Adrenal gland (tissue), 12 donors: ENCODE data around the gene C16orf90. TPM values are rescaled to one million over a fixed set of nuclear protein-coding genes. Genes with fewer than 3 reads are reported as not detected.

ENCODE experiments used
- DNase-seq, 7 donors: peaks; one replicate each; pipeline ENCODE4 v3.0.0-alpha.2; 2019 to 2020
- H3K27ac ChIP-seq, 5 donors: fragments of 200-600 bp; sonication (generic) in 4 of 5; 1 replicate in 3 of 5; 2 replicates in 2 of 5; pipeline versions ENCODE4 v1.5.1 to v1.8.0; 2016 to 2020; ENCODE audit warnings: mild to moderate bottlenecking in 1 of 5
- H3K27me3 ChIP-seq: fragments of 200-600 bp; 2 replicates; pipeline ENCODE4 v1.8.0; 2021
- H3K36me3 ChIP-seq, 2 donors: fragments of 200-600 bp; replicated peaks in 1 of 2; 1 replicate in 1 of 2; 2 replicates in 1 of 2; pipeline versions ENCODE4 v1.5.1 to v1.8.0; 2018 to 2022
- H3K4me1 ChIP-seq, 2 donors: fragments of 200-600 bp; replicated peaks in 1 of 2; 1 replicate in 1 of 2; 2 replicates in 1 of 2; pipeline versions ENCODE4 v1.5.1 to v1.8.0; 2018 to 2021
- H3K4me3 ChIP-seq, 4 donors: fragments of 200-600 bp; sonication (generic) in 3 of 4; one replicate each; pipeline ENCODE4 v1.5.1; 2016 to 2018
- H3K9me3 ChIP-seq, 3 donors: fragments of 200-600 bp; sonication (generic) in 1 of 3; replicated peaks in 1 of 3; 1 replicate in 2 of 3; 2 replicates in 1 of 3; pipeline versions ENCODE4 v1.5.1 to v1.8.0; 2016 to 2021
- CTCF ChIP-seq, 6 experiments: fragments of 450-650 bp in 4 of 6; fragments of 200-600 bp in 2 of 6; sonication (generic) in 1 of 6; IDR thresholded peaks; 1 replicate in 5 of 6; 2 replicates in 1 of 6; pipeline versions ENCODE4 v1.5.1 to v1.8.0; 2016 to 2021; ENCODE audit warnings: antibody characterized with exemption in 6 of 6, mild to moderate bottlenecking in 2 of 6, moderate library complexity in 1 of 6
- POLR2A ChIP-seq, 2 donors: fragments of 450-650 bp; IDR thresholded peaks; one replicate each; pipeline ENCODE4 v1.6.1; 2017; ENCODE audit warnings: antibody characterized with exemption in 2 of 2, mild to moderate bottlenecking in 2 of 2, moderate library complexity in 1 of 2
- WGBS, 4 donors: extraction: QIAGEN DNeasy Blood & Tissue Kit in 2 of 4; methylation state at CpG; one replicate each; pipeline versions ENCODE4 v1.1.5 to v1.1.7; 2013 to 2017; 5-methylcytosine and 5-hydroxymethylcytosine counted together
- intact Hi-C, 2 donors: fragments of 100-400 bp; cut with DNase I; formaldehyde crosslinking; loops; one replicate each; pipeline versions ENCODE4 v1.14.1 to v1.15.0; 2022 to 2023
- polyA plus RNA-seq, 3 donors: library from polyadenylated mRNA; stranded (reverse); fragments of 200-250 nt in 2 of 3; fragments of 350-450 nt in 1 of 3; fragmentation: Illumina TruSeq in 1 of 3; extraction: RNeasy Lipid Tissue Mini Kit (QIAGEN cat#74804) in 1 of 3; gene quantifications; one replicate each; pipeline ENCODE4 v1.2.3, GENCODE V29; 2013 to 2014
- total RNA-seq, 9 donors: library from RNA; depleted of rRNA in 4 of 9; stranded (reverse); fragments of >200 nt in 4 of 9; fragments of 120-200 nt in 1 of 9; fragmentation: NEBNext Ultra II Directional in 1 of 9; extraction: Animal tissue kit (Norgen Biotek cat#: 25700) in 1 of 9; gene quantifications; one replicate each; pipeline versions ENCODE4 v1.1.0 to v1.2.4, GENCODE V29; 2013 to 2023
- donor health status: healthy with polysubstance abuse.
- donor health status: Bipolar disorder and iron deficiency.
- donor health status: DM: yes; HTN: yes; CAD: no.
- donor health status: DM: no; HTN: no; CAD: no.
- donor health status: DM: no; HTN: no; CAD: no.
- donor health status: DM: yes; HTN: yes; CAD: no.

Gene C16orf90
- total and polyA plus RNA-seq, 12 donors, result not detected

GRCh38 chr16:3460585-3460984 is 34.7 kb downstream of the C16orf90 start:
- Histone ChIP-seq H3K36me3 (no peaks in the 10 kb centered on the region), H3K9me3 (no peaks in the 10 kb centered on the region), H3K27ac (peak overlapping the region in 4 of 5 donors; percentile 15 to 97 (median 43)), H3K27me3 (no peaks in the 10 kb centered on the region), H3K4me3 (no peak overlapping the region), H3K4me1 (peaks cover 30 to 67% of the 10 kb centered on the region in 2 donors)
- TF ChIP-seq POLR2A (IDR thresholded peaks at IDR 0.05) (no peak), CTCF (IDR thresholded peaks at IDR 0.05) (no peak)
- DNase-seq, result no peak
- intact Hi-C loops, result no loop called here
- WGBS, 4 donors, result 79 to 82% (median 82%) methylated on average over 8 of the region's 8 CpGs

- peaks cover 30 to 67% of the 10 kb centered on the region in 2 donors for H3K4me1 ChIP-seq
- intact Hi-C loops, result no loop called here
- no peak overlapping the region for H3K4me3 ChIP-seq
- DNase-seq, result peak in 1 of 7 donors; percentile 59
- 51 to 69% (median 58%) methylated on average over 7 of the region's 7 CpGs for WGBS, 4 donors
- peak overlapping the region in 4 of 5 donors; percentile 15 to 99 (median 94) for H3K27ac ChIP-seq
- no peaks in the 10 kb centered on the region for H3K9me3 ChIP-seq
- H3K36me3 ChIP-seq, result no peaks in the 10 kb centered on the region
- H3K27me3 ChIP-seq, result no peaks in the 10 kb centered on the region
- peak in 1 of 2 donors; percentile 43 for TF ChIP-seq POLR2A (IDR thresholded peaks at IDR 0.05)
- no peak for TF ChIP-seq CTCF (IDR thresholded peaks at IDR 0.05)
These were observed 35.2 kb downstream of the C16orf90 start for GRCh38 chr16:3460121-3460520.

- TF ChIP-seq CTCF (IDR thresholded peaks at IDR 0.05) (no peak), POLR2A (IDR thresholded peaks at IDR 0.05) (no peak)
- WGBS, 4 donors, result 39 to 53% (median 47%) methylated on average over 9 of the region's 9 CpGs
- no peaks in the 10 kb centered on the region for H3K27me3 ChIP-seq
- H3K4me1 ChIP-seq, result peaks cover 30 to 63% of the 10 kb centered on the region in 2 donors
- peak in 1 of 7 donors; percentile 39 for DNase-seq
- peak overlapping the region in 4 of 5 donors; percentile 89 to 99 (median 94) for H3K27ac ChIP-seq
- H3K4me3 ChIP-seq, result peak overlapping the region in 2 of 4 donors; percentile 82 to 93
- intact Hi-C loops, result no loop called here
- no peaks in the 10 kb centered on the region for H3K36me3 ChIP-seq
- H3K9me3 ChIP-seq, result no peaks in the 10 kb centered on the region
These were observed 35.7 kb downstream of the C16orf90 start for GRCh38 chr16:3459401-3460090.

GRCh38 chr16:3458852-3459361 is 36.4 kb downstream of the C16orf90 start:
- WGBS, 4 donors, result 1 to 6% (median 4%) methylated on average over 10 of the region's 10 CpGs
- TF ChIP-seq CTCF (IDR thresholded peaks at IDR 0.05) (peak in 1 of 6 experiments; percentile 1), POLR2A (IDR thresholded peaks at IDR 0.05) (peak in 1 of 2 donors; percentile 44)
- DNase-seq, result peak in 1 of 7 donors; percentile 60
- intact Hi-C loops, result no loop called here
- Histone ChIP-seq H3K36me3 (no peaks in the 10 kb centered on the region), H3K4me3 (peak overlapping the region; percentile 7 to 93 (median 56)), H3K27ac (peak overlapping the region; percentile 89 to 99 (median 94)), H3K4me1 (peaks cover 30 to 57% of the 10 kb centered on the region in 2 donors), H3K9me3 (no peaks in the 10 kb centered on the region), H3K27me3 (no peaks in the 10 kb centered on the region)
